Measurements from ENCODE around the gene ZNF385D. TPM values are rescaled to one million over a fixed set of nuclear protein-coding genes. Genes with fewer than 3 reads are reported as not detected.

The ZNF385D gene
- total RNA-seq, 1 donor from 2014 or later, result 42.9 TPM

DNA sequence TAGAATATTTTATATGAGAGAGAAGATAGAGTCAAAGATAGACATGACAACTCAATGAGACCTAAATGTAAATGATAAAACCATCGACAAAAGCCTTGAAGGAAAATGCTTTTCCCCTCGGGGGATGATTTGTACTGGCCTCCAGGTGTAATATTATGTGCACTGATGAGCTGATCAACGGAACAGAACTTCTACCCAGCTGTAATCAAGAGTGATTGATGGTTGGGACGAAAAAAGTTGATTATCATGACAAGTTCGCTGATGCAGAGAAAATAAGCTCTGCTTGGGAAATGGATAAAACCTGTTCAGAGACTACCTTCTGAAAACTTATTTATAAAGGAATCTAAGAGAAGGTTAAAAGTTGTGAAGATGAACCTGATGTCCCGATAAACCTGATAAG is 210.7 kb downstream of the ZNF385D start:
- peaks cover 2% of the 10 kb centered on the region for H3K27me3 Mint-ChIP-seq (ENCODE audit: unreplicated experiment)
- DNase-seq, result no peak
- TF ChIP-seq, protein P1, sequence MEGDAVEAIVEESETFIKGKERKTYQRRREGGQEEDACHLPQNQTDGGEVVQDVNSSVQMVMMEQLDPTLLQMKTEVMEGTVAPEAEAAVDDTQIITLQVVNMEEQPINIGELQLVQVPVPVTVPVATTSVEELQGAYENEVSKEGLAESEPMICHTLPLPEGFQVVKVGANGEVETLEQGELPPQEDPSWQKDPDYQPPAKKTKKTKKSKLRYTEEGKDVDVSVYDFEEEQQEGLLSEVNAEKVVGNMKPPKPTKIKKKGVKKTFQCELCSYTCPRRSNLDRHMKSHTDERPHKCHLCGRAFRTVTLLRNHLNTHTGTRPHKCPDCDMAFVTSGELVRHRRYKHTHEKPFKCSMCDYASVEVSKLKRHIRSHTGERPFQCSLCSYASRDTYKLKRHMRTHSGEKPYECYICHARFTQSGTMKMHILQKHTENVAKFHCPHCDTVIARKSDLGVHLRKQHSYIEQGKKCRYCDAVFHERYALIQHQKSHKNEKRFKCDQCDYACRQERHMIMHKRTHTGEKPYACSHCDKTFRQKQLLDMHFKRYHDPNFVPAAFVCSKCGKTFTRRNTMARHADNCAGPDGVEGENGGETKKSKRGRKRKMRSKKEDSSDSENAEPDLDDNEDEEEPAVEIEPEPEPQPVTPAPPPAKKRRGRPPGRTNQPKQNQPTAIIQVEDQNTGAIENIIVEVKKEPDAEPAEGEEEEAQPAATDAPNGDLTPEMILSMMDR (IDR thresholded peaks at IDR 0.05; ENCODE audit: partially characterized antibody, unreplicated experiment), result no peak
- H3K4me1 Mint-ChIP-seq (ENCODE audit: low read depth, unreplicated experiment), result no peaks in the 10 kb centered on the region
- no peaks in the 10 kb centered on the region for H3K36me3 Mint-ChIP-seq (ENCODE audit: unreplicated experiment)
- H3K9me3 Mint-ChIP-seq (ENCODE audit: unreplicated experiment), result peaks cover 1% of the 10 kb centered on the region
- no peak overlapping the region for H3K4me3 Mint-ChIP-seq (ENCODE audit: unreplicated experiment)
- no peak overlapping the region for H3K27ac Mint-ChIP-seq (ENCODE audit: unreplicated experiment)

GRCh38 chr3:21534462-21534861 is 216.5 kb downstream of the ZNF385D start:
- no peaks in the 10 kb centered on the region for H3K9me3 Mint-ChIP-seq (ENCODE audit: unreplicated experiment)
- H3K27me3 Mint-ChIP-seq (ENCODE audit: unreplicated experiment), result peaks cover 2% of the 10 kb centered on the region
- no peak overlapping the region for H3K4me3 Mint-ChIP-seq (ENCODE audit: unreplicated experiment)
- H3K4me1 Mint-ChIP-seq (ENCODE audit: low read depth, unreplicated experiment), result no peaks in the 10 kb centered on the region
- no peak overlapping the region for H3K27ac Mint-ChIP-seq (ENCODE audit: unreplicated experiment)
- no peaks in the 10 kb centered on the region for H3K36me3 Mint-ChIP-seq (ENCODE audit: unreplicated experiment)
- DNase-seq, result no peak
- TF ChIP-seq, protein P1 (IDR thresholded peaks at IDR 0.05; ENCODE audit: partially characterized antibody, unreplicated experiment), result no peak

GRCh38 chr3:21533002-21533401 is 218.0 kb downstream of the ZNF385D start:
- no peak overlapping the region for H3K4me3 Mint-ChIP-seq (ENCODE audit: unreplicated experiment)
- no peaks in the 10 kb centered on the region for H3K9me3 Mint-ChIP-seq (ENCODE audit: unreplicated experiment)
- no peaks in the 10 kb centered on the region for H3K4me1 Mint-ChIP-seq (ENCODE audit: low read depth, unreplicated experiment)
- H3K36me3 Mint-ChIP-seq (ENCODE audit: unreplicated experiment), result no peaks in the 10 kb centered on the region
- DNase-seq, result no peak
- peaks cover 2% of the 10 kb centered on the region for H3K27me3 Mint-ChIP-seq (ENCODE audit: unreplicated experiment)
- H3K27ac Mint-ChIP-seq (ENCODE audit: unreplicated experiment), result no peak overlapping the region
- TF ChIP-seq, protein P1 (IDR thresholded peaks at IDR 0.05; ENCODE audit: partially characterized antibody, unreplicated experiment), result no peak

DNA sequence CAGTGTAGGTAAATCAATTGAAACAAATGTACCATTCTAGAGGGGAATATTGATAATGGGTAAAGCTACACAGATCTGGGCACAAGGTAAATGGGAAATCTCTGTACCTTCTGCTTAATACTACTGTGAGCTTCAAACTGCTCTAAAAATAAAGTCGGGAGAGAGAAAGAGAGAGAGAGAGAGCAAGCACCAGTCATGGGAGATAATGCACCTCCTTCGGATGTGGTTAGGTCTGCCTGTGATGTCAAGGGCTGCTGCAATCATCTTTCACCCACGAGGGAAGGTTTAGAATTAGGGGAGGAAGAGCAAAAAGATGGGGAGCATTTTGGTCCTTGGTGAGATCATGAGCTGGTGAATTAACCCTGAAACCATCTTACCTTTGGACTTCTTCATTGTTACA is 219.1 kb downstream of the ZNF385D start:
- no peak overlapping the region for H3K4me3 Mint-ChIP-seq (ENCODE audit: unreplicated experiment)

DNA sequence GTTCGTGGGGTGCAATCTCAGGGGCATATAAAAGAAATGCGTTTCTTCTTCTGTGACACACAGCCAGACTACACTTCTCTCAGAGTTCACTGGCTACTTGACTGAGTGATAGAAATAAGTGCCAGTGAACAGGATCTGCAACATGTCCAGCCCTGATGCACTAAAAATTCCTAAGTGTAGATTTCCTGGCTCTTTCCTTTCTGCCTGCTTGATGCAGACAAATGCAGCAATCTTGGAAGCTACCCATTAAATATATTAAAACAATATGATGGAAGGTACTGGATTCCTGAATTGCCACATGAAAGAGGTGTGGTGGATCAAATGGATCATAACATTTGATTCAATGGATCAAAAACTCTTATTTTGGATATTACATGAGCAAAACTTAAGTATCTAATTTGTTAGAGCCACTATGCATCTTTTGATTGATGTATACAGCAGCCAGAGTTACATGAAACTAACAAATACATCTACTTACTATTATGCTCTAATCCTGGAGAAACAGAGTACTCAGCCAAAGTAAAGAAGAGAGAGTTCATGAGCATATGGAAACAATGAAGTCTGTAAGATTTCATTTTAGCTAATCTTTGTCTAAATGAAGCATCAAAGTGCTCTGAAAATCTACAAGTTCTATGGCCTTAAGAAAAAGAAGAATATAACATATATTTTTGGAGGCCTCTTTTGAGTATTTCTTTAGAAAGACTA is 222.6 kb downstream of the ZNF385D start:
- Mint-ChIP-seq H3K9me3 (ENCODE audit: unreplicated experiment) (no peaks in the 10 kb centered on the region), H3K4me3 (ENCODE audit: unreplicated experiment) (no peak overlapping the region), H3K27me3 (ENCODE audit: unreplicated experiment) (no peaks in the 10 kb centered on the region), H3K4me1 (ENCODE audit: low read depth, unreplicated experiment) (peaks cover 8% of the 10 kb centered on the region), H3K36me3 (ENCODE audit: unreplicated experiment) (no peaks in the 10 kb centered on the region), H3K27ac (ENCODE audit: unreplicated experiment) (no peak overlapping the region)
- TF ChIP-seq, protein P1 (IDR thresholded peaks at IDR 0.05; ENCODE audit: partially characterized antibody, unreplicated experiment), result no peak
- DNase-seq, result no peak

More for the DNA sequence above, 219.1 kb downstream of the ZNF385D start:
- Mint-ChIP-seq H3K27me3 (ENCODE audit: unreplicated experiment) (peaks cover 2% of the 10 kb centered on the region), H3K27ac (ENCODE audit: unreplicated experiment) (no peak overlapping the region), H3K4me1 (ENCODE audit: low read depth, unreplicated experiment) (no peaks in the 10 kb centered on the region), H3K36me3 (ENCODE audit: unreplicated experiment) (no peaks in the 10 kb centered on the region), H3K9me3 (ENCODE audit: unreplicated experiment) (no peaks in the 10 kb centered on the region)
- DNase-seq, result no peak
- TF ChIP-seq, protein P1 (IDR thresholded peaks at IDR 0.05; ENCODE audit: partially characterized antibody, unreplicated experiment), result no peak

Measured in glutamatergic neuron (in vitro differentiated cells).